GM19324 (cell line): ENCODE measurements around the gene C1QBP.
A peak's percentile ranks its signal among the peaks of the same experiment; 100 is the strongest.
"Not testable (repeated sequence)": the region's sequence is repeated elsewhere in the genome, so short reads cannot be mapped to it uniquely, and the experiment has no call there.

Source experiments
- ATAC-seq: cut with Tn5 transposase; IDR thresholded peaks from one replicate; pipeline ENCODE4 v1.9.1; 2021; ENCODE audit warnings: mild to moderate bottlenecking, moderate library complexity; ENCODE audit not compliant: unreplicated experiment, low FRiP score

C1QBP gene

GRCh38 chr17:5434984-5435383 lies 4.0 kb downstream of the C1QBP start:
- ATAC-seq, result no peak

GRCh38 chr17:5431949-5432556 lies 6.9 kb downstream of the C1QBP start:
- ATAC-seq, result no peak

DNA sequence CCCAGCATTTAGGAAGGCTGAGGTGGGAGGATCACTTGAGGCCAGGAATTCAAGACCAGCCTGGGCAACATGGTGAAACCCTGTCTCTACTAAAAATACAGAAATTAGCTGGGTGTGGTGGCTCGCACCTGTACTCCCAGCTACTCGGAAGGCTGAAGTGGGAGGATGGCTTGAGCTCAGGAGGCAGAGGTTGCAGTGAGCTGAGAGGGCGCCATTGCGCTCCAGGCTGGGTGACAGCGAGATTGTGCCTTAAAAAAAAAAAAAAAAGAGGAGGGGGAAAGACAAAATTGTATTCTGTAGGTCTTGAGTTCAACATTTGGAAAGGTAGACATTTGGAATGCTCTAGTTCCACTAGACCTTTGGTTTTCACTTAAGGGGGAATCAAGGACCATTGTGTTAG lies 7.7 kb downstream of the C1QBP start:
- not testable (repeated sequence) for ATAC-seq

DNA sequence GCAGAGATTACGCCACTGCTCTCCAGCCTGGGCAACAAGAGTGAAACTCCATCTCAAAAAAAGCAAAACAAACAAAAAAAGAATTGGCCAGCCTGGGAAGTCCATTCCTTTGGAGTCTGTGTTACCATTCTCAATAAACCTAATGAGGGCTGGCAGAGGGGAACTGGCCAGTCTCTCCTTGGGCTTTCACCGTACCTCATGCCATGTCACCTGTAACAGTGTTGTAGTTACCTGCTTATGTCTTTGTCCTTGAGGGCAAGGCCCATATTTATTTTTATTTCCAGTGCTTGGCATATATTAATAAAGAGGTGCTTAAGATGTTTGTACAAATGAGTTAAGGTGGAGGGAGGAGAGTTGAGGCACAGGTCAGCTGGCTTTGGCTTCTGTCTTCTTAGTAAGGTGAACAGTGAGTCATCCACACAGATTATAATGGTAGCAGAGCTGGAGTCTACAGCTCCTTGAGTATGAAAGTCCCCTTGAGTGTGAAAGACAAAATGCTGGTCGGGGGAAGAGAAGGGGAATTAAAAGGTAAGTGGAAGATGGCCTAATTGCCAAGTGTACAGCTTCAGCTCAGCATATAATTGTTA lies 8.4 kb downstream of the C1QBP start:
- no peak for ATAC-seq

DNA sequence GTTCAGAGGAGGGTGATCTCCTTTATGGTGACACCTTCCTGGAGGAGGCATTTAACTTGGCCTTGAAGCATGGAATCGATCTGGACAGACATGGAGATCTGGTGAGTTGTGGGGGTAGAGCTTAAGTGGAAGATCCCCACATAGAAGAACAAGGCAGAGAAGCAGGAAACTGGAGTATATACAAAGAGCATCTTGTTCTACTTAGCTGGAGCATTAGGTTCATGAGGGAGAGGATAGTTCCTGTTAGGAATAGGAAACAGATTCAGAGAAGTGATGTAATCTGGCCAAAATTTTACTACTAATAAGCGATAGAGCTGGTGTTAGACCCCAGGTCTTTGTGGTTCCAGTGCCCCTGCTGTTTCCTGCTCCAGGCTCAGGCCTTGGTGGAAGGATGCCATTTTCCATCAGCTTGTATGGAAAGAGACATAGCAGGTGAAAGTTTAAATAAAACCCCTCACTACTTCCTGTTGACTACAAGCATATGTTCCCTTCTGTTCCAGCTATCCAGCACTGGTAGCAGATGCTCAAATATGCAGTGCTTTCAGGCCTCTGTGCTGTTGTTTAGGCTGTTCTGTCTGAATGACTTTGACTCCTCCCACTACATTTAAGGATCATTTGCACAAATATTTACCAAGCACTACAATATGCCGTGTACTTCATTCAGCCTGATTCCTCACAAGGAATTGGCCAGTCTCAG lies 9.6 kb downstream of the C1QBP start:
- ATAC-seq, result no peak

- no peak for ATAC-seq
Observed at GRCh38 chr17:5425826-5426225, 13.1 kb downstream of the C1QBP start.

GRCh38 chr17:5424909-5425308 lies 14.0 kb downstream of the C1QBP start:
- no peak for ATAC-seq

GRCh38 chr17:5422505-5422904 lies 16.4 kb downstream of the C1QBP start:
- ATAC-seq, result no peak

- peak; percentile 60 for ATAC-seq
Observed at GRCh38 chr17:5419959-5420653, 18.8 kb downstream of the C1QBP start, which contains the start of gene RPAIN. RPAIN (plus strand) TSS chr17:5420182; CDS start chr17:5420211, 29 bp downstream.

DNA sequence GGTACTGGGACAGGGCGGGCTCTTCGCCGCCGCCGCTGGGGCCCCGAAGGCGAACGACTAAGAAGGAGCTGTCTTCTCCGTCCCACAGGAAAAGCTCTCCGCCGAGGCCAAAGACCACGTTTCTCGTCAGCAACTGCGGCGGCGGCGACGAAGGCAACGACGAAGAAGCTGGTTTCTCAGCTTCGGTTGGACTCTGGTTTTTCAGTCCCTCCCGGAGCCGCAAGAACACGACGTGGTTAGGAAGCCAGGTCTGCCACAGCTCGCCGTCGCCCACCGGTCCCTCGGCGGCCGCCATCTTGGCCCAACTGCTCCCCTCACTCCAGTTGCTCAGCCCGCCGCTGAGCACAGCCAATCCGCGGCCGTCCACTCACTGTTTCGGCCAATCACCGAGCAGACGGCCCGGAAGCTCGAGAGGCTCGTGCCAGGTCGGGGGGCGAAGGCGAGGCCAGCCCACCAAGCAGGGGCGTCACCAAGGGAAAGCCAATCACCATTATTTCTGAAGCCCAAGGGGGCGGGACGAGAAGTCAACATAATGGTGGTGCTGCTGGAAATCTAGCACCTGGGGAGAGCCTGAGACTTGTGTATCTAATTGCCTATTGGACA lies 19.5 kb downstream of the C1QBP start, which contains the start of gene NUP88:
Gene NUP88, minus strand, starts transcription at position 307 of the 603 bp plus-strand sequence. Its CDS starts 12 bp downstream, at position 295.
- ATAC-seq, result peak; percentile 90

GRCh38 chr17:5418858-5419355 lies 20.0 kb downstream of the C1QBP start:
- ATAC-seq, result peak; percentile 29

DNA sequence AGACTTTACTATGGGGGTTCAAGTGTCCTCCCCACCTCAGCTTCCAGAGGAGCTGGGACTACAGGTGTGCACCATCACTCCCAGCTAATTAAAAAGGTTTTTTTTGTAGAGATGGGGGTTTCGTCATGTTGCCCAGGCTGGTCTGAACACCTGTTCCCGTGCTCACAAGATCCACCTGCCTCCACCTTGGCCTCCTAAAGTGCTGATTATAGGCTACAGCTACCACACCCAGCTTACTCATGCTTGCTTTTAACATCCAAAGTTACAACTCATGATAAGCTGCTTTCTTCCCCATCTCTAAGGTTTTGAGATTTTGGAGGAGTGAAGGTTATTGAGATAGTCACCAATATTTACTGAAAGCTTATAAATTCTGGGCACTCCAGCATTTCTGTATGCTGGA lies 22.1 kb downstream of the C1QBP start:
- ATAC-seq, result no peak

GRCh38 chr17:5413682-5414081 lies 25.3 kb downstream of the C1QBP start:
- ATAC-seq, result no peak

DNA sequence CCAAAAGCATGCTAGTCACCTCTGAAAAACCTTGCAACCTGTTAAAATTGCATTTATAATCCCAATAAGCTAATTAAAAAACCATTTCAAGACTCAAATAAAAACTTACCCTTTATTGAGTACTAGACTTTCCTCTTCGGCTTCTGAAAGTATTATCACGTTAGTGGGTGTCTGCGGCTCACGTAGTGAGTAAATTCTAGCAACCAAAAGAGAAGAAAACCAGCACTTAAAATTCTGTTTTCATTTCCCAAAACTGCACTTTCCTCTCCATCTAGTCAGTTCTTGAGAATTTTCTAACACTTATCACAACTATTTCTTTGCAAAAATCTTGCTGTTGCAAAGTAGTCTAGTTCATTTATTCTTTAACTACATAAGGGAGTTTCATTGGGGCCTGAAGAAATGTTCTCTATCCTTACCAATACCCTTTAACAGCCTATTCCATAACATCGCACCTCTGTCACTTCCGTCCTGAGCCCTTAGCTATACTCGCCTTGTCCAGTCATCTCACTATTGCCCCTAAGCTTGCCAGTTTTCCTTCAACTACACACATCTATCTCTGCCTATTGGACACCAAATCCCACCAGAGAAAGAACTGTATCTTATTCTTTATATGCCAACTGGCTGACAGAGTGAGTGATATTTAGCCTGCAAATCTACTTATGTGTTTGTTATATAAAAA lies 28.2 kb downstream of the C1QBP start:
- ATAC-seq, result no peak

GRCh38 chr17:5408186-5408585 lies 30.8 kb downstream of the C1QBP start:
- no peak for ATAC-seq

- ATAC-seq, result no peak
Observed at GRCh38 chr17:5405400-5405799, 33.6 kb downstream of the C1QBP start.

- ATAC-seq, result no peak
Observed at GRCh38 chr17:5399767-5400166, 39.2 kb downstream of the C1QBP start.

DNA sequence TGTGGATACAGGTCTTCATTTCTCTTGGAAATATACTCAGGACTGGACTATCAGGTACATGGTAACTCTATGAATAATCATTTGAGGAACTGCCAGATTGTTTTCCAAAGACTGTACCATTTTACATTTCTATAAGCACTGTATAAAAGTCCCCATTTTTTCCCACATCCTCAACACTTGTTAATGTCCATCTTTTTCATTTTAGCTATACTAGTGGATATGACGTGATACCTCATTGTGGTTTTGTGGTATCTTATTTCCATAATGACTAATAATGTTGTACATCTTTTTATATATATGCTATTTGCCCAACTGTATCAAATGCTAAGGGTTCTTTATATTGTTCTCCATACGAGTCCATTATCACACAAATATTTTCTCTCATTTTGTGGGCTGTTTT lies 42.3 kb downstream of the C1QBP start:
- ATAC-seq, result no peak

DNA sequence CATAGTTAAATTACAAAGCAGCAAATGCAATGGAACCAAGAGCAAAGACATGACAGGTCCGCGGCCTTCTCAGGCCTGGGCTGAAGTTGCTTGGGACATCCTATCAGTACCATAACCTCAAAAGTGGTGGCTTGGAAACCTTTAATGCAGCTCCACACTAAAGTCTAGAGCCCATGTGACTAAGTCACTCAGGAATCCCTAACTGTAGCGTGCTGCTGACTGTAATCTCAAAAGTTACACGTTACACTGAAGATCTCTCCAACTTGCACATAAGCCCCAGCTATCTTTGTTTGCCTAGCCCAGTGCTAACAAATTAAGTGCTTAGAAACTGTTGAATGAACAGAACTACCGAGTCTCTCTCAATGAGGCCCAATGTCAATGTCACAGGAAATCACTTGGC lies 47.3 kb downstream of the C1QBP start:
- no peak for ATAC-seq
